ENCODE results near the gene S100A7A.
"Not testable (repeated sequence)": the region's sequence is repeated elsewhere in the genome, so short reads cannot be mapped to it uniquely, and the experiment has no call there.

S100A7A gene

GRCh38 chr1:153428073-153428638, 11.8 kb downstream of the S100A7A start:
- DNase-seq = no peak

GRCh38 chr1:153428791-153429190, 12.5 kb downstream of the S100A7A start:
- DNase-seq = no peak

GRCh38 chr1:153429266-153430165, 13.2 kb downstream of the S100A7A start:
- DNase-seq = no peak

GRCh38 chr1:153430166-153430553, 13.8 kb downstream of the S100A7A start:
- no peak for DNase-seq

- DNase-seq = no peak
Observed at GRCh38 chr1:153430561-153430960, 14.2 kb downstream of the S100A7A start.

GRCh38 chr1:153431002-153431401, 14.7 kb downstream of the S100A7A start:
- no peak for DNase-seq

GRCh38 chr1:153431427-153431826, 15.1 kb downstream of the S100A7A start:
- DNase-seq = no peak

- DNase-seq = no peak
Observed at GRCh38 chr1:153431928-153432327, 15.6 kb downstream of the S100A7A start.

GRCh38 chr1:153432874-153433681, 16.8 kb downstream of the S100A7A start:
- no peak for DNase-seq

- no peak for DNase-seq
Observed at GRCh38 chr1:153434746-153435455, 18.6 kb downstream of the S100A7A start.

GRCh38 chr1:153437236-153437635, 20.9 kb downstream of the S100A7A start:
- DNase-seq = no peak

GRCh38 chr1:153438599-153438998, 22.3 kb downstream of the S100A7A start:
- no peak for DNase-seq

GRCh38 chr1:153439273-153439672, 23.0 kb downstream of the S100A7A start:
- no peak for DNase-seq

GRCh38 chr1:153441238-153441755, 25.0 kb downstream of the S100A7A start:
- no peak for DNase-seq

- DNase-seq = no peak
Observed at GRCh38 chr1:153443486-153443885, 27.2 kb downstream of the S100A7A start.

GRCh38 chr1:153444078-153444477, 27.8 kb downstream of the S100A7A start:
- DNase-seq = no peak

- no peak for DNase-seq
Observed at GRCh38 chr1:153447498-153448170, 31.3 kb downstream of the S100A7A start.

- DNase-seq = not testable (repeated sequence)
Observed at GRCh38 chr1:153448851-153449250, 32.5 kb downstream of the S100A7A start.

GRCh38 chr1:153456396-153456795, 40.1 kb downstream of the S100A7A start:
- DNase-seq = no peak

- DNase-seq = no peak
Observed at GRCh38 chr1:153459655-153460054, 43.3 kb downstream of the S100A7A start.

- no peak for DNase-seq
Observed at GRCh38 chr1:153460551-153460950, 44.2 kb downstream of the S100A7A start, which contains the start of gene S100A7. TSS of gene S100A7 (minus strand) at chr1:153460651. CDS start at chr1:153459013, 1,638 bp downstream.

- not testable (repeated sequence) for DNase-seq
Observed at GRCh38 chr1:153462741-153463140, 46.4 kb downstream of the S100A7A start.
